ENCODE data around the gene AVL9. TPM values are rescaled to one million over a fixed set of nuclear protein-coding genes. Genes with fewer than 3 reads are reported as not detected.

AVL9 gene
- 36.9 and 40.6 TPM in 2 replicates for total RNA-seq

GRCh38 chr7:32495298-32496051, at the start of gene AVL9:
Gene AVL9 (plus strand): TSS chr7:32495489. CDS start chr7:32495710, 221 bp downstream.

GRCh38 chr7:32490127-32490796, 5.0 kb upstream of the AVL9 start, which contains the start of gene LSM5:
Gene LSM5 (minus strand): TSS chr7:32490380. CDS start chr7:32490365, 15 bp downstream.

Other genes starting within 250 kb of the AVL9 start
- 12.0 and 16.7 TPM in 2 replicates for gene LSM5, start 5.1 kb upstream of the AVL9 start, total RNA-seq

Data from nasal cavity respiratory epithelium epithelial cell of viscerocranial mucosa (primary cell).